NCI-H2081 (cell line): ENCODE measurements around the gene RXRA.
"Not testable (repeated sequence)": the region's sequence is repeated elsewhere in the genome, so short reads cannot be mapped to it uniquely, and the experiment has no call there.

Experiments
- DNase-seq, 2 experiments: peaks; one replicate each; lab custom pipeline; 2025; lab: John Stamatoyannopoulos, UW

The RXRA gene

DNA sequence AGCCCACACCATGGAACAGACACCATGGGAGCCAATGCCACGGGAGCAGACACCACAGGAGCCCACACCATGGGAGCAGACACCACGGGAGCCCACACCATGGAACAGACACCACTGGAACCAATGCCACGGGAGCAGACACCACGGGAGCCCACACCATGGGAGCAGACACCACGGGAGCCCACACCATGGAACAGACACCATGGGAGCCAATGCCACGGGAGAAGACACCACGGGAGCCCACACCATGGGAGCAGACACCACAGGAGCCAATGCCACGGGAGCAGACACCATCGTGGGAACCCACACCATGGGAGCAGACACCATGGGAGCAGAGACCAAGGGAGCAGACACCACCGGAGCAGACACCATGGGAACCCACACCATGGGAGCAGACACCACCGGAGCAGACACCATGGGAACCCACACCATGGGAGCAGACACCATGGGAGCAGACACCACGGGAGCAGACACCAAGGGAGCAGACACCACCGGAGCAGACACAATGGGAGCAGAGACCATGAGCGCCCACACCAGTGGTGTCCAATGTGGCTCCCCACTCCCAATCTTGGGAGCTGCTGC lies 17.5 kb upstream of the RXRA start:
- not testable (repeated sequence) for DNase-seq

DNA sequence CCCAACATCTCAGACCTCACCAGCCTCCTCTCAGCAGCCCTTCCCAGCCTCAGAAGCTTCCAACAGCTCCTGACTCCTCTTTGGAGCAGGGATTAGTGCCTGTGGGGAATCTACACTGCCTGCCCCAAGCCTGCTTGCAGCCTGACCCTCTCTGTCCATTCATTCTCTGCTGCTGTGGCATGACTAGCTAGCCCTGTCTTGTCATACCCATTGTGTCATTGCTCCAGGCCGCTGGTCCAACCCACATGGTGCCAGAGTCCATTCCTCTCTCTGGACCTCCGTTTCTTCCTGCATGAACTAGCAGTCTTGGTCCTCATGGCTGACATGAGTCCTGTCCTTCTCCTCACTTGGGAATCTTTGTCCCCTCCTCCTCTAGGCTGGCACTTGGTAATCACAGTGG lies 12.8 kb upstream of the RXRA start:
- no peak for DNase-seq

DNA sequence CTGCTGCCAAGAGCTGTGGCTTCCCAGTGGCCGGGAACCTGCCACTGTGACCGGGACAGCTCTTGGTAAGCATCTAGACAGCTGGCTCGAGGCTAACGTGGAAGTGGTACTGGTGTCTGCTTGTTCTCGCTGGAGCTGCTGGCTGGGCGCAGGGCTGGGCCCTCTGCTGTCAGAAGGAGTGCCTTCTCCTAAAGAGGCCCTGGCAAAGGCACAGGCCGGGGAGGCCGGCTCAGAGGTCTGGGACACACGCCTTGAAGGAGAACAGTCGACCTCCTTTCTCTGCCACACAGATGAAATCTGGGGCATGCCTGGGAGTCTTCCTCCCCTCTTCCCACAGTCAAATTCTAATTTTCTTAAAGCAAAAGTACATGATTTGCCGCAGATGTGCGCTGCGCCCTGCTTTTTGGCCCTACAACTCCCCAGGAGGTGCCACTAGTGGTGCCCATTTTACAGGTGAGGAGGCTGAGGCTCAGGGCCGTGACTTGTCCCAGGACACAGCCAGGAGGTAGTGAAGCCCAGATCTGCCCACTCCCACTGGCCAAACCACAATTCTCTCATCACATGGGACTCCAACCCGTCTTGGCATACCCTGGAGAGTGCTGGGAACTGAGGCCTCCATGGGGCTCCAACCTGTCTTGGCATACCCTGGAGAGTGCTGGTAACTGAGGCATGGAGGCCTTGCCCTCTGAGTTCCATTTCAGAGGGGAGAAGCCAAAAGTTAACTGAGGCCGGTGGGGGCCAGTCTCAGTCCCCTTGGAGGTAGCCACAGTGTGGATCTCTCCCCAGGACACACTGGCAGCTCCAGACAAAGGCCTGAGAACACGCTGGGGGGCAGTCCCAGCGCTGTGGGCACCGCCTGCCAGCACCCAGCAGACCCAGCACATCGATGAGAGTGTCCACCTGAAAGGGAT lies 12.0 kb upstream of the RXRA start:
- no peak for DNase-seq

DNA sequence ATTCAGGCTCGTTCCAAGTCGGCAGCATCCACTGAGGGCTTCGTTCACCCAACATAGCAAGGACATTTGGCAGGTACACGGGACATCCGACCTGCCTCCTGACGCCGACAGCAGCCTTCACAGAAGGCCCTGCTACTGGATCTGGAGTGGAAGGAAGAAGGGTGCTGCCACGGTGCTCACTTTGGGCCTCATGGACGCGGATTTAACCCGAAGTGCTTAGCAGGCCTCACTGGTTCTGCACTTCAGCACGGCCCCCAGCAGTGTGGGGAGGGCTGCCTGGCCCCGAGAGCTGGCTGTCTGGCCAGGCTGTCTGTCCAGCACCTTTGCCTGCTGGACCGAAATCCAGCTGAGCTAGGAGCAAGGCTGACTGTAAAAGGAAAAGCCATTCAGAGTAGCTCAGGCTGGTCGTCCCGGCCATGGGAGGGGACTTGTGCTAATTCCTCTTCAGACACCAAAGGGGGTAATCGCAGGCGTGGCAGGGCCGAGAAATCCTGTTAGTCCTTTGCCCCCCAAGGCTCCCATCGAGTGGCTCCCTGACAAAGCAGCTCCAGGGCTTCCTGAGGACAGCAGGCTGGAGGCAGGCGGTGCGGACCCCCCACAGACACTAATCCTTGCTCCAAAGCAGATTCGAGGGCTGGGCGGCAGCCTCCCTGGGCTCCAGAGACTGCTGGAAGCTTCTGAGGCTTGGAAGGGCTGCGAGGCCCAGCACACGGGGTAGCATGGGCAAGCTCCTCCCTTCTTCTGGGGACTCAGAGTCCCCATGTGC lies 11.1 kb upstream of the RXRA start:
- no peak for DNase-seq

DNA sequence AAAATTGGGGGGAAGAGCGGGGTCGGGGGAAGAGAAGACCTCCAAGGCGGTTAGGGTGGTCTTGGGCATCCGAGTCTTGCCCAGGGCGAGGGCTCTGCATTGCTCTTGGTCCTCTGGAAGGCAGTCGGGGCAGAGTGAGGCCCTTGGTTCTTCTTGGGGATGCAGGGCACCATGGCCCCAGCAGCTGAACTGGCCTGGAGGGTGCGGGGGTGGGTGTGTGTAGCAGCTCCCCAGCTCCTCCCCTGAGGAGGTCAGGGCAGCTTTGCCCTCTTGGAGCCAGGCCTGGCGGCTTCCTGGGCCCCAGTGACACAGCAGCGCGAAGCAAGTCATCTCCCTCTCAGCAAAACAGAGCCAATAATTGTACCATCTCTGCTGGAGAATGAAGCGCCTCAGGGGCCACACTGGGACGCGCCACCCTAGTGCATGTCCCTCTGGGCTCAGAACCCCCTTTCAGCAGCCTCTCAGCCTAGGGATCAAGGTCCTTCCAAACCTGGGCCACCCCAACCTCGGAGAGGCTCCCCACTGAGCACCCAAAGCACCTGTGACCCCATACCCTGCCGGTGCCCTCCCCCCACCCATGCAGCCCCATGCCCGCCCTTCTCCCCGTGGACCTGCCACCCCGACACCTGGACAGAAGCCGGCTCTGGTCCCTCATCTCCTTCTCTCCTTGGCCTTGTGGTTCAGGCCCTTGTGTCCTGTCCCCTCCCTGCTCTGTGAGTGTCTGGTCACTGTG lies 10.4 kb upstream of the RXRA start:
- no peak for DNase-seq

DNA sequence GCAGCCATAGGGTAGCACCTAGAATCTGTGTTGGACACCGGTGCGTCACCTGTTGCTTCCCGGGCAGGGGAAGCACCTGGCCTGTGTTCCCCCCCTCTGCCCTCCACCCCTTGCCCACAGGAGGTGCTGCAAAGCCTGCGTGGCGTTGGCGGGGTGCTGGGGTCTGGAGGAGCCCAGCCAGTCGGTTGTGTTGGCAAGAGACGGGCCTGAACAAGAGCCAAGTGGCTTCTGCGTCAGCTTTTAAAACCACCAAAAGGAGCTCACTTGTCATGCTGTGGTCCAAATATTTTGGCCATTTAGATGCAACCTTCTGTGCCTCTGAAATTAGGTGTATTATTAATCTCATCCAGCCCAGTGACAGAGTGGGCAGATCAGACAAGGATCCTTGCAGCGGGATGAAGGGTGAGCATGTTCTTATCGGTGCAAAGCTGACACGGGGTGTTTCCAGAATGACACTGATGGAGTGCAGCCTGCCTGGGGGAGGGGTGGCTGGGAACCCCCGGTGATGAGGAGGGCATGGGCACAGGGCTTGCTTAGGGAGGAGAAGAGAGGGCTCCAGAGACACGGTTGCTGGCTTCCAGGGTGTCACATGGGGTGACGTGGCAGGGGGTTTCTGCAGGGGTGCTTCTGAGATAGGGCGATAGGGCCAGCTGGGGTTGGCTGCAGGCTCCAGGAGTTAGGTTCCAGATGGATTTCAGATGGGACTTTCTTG lies 9.7 kb upstream of the RXRA start:
- DNase-seq: no peak

DNA sequence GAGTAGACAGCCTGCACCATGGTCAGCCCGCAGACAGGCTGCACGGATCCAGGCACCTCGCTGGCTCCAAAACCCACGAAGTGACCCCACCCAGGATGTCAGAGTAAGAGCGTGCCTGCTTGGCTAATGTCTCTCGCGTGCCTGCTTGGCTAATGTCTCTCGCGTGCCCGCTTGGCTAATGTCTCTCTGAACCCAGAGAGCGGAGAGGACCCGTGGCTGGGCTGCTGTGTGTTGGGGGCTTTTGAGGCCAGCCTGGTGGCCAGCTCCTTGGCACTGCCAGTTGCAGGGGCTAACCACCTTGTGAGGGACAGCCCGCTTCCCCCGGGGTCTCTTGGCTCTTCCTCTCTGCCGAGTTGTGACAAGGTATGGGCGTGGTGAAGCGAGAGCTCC lies 8.9 kb upstream of the RXRA start:
- no peak for DNase-seq

DNA sequence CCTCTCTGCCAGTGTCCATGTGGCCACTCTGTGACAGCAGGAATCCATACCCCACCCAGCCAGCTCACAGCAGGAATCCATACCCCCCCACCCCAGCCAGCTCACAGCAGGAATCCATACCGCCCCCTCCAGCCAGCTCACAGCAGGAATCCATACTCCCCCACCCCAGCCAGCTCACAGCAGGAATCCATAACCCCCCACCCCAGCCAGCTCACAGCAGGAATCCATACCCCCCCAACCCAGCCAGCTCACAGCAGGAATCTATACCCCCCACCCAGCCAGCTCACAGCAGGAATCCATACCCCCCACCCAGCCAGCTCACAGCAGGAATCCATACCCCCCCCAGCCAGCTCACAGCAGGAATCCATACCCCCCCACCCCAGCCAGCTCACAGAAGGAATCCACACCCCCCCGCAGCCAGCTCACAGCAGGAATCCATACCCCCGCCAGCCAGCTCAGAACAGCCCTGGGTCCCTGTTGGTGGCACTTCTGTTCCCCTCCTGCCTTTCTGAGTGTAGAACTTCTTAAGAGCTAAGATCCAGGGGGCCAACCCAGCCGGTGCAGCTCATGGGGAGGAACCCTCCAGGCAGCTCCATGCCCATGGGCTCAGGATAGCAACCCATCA lies 8.4 kb upstream of the RXRA start:
- no peak for DNase-seq

DNA sequence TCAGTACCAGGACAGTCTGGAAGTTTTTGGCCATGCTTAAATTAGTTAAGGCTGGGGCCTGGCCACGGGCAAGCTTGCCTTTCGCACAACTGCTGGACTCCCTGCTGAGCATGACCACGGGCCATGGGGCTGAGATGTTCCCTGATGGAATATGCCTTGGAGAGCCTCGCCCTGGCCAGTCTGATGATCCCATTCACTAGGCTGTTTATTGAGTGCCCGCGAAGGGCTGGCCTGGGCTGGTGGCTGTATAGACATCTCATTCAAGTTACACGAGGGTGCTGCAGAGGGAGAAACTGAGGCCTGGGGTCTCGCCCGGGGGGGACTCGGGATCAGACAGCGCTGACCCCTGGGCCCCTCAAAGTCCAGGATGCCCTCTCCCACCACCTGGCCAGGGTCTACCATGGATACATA lies 7.8 kb upstream of the RXRA start:
- no peak for DNase-seq

DNA sequence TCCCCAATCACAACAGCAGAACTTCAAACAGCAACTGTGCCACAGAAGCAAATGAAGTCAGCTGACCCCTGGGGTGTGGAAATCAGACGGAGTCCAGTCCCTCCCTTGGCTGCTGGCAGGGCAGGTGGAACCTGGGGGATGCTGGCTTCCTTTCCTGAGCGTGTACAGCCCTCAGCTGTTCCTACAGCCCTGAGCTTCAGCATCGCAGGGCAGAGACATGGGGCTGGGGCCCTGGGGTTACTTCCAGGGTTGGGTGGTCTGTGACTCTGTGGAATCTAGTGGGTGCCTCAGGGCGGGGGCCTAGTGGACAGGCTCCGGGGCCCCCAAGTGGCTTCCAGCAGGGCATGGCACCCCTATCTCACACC lies 7.3 kb upstream of the RXRA start:
- DNase-seq: no peak

DNA sequence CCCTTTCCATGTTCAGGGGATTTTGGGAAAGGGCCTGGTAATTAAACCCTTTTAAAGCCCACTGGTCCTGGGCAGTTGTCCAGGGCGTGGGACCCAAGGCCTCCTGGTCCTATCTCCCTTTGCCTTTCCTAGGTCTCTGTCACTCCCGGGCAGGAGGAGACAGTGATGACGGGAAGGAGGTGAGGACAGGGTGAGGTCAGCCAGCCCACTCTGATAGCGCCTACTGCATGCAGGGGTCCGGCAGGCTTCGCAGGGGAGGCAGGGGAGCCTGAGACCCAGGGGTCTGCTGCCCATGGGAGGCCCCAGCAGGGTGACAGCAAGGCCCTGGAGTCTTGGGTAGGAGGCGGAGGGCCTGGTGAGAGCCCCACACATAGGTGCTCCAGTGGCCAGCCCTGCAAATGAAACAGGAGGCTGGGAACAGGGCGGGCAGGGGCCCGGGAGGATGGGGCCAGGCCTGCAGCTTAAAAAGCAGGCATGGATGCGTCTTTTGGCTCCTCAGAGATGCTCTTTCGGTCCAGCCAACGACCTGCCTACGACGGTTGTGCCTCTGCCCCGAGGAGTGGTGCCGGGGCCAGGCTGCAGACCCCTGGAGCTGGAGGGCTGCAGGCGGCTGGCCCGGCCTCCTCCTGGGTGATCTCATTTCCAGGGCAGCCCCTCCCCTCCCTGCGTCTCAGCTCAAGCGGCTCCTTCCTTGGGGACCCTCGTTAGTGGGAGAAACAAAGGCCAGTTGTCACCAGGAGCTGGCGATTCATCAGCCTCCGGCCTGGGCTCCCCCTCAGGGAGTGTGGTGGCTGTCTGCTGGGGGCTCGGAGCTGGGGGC lies 6.7 kb upstream of the RXRA start:
- DNase-seq: no peak

DNA sequence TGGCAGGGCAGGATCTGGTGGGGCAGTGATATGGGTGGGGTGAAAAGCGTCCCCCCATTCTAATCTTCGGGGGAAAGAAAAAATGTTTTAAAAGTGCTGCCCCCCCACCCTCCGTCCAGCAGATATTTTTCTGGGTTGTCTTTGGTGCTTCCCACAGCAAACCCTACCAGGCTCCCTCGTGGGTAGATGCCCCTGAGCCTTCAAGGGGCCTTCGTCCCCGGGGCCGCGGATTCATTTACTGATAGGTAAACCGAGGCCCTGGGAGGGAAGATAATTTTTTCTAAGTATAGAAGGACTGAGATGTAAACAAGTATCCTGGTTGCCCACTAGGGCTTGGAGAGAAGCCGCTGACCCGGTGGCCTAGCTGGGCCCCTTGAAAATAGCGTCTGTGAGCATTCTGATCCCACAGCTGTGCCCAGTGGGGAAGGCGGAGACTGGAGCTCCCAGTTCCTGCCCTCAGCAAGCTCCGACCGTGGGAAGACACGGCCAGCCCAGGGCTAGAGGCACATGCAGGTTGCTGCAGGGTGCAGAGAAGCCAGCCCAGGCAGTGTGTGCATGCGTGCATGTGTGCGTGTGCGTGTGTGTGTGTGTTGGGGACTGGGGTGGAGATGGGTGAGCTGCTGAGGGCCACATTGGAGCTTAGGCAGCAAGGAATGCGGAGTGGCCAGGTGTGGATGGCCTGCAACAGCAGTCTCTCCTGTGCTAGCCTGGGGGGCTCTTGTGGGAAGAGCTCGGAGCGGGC lies 6.0 kb upstream of the RXRA start:
- DNase-seq: no peak

DNA sequence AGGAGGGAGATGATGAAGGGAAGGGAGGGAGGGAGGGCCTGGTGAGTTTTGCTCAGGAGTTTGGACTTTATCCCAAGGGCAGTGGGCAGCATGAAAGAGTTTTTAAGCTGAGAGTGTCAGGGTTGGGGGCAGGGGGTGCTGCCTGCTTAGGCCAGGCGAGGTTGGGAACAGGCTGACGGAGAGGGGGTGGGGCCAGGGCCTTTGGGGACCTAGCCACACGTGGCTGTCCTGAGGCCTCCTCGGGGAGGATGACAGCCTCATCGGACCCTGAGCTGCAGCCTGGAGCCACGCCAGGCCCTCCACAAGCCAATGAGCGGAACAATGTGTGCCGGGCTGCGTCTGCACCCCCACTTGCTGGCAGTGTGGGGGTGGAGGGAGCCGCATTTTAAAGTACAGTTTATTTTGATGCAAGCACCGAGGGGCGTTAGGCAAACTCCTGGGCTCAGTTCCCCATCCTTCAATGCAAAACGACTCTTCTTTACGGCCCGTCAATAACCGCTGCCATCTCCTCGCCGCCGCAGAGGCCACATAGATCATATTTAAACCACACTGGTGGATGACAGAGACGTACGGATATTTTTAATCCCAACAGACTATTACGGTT lies 5.3 kb upstream of the RXRA start:
- DNase-seq: no peak

DNA sequence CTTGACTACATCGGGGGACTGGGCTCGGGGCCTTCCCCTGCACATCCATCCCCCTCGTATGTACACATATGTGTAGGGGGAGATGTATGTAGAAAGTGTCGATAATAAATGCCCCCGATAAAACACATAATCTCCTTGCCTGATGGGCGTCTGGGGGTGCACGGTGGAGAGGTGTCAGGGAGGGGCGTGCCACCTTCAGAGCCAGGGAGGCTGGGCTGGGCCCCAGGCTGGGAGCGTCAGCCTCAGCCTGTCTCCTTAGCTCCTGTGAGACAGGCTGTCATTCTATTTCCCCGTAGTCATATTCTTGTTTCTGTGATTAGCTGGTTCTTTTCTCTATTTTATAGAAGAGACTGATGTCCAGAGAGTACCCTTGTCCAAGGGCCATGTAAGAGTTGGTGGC lies 4.7 kb upstream of the RXRA start:
- no peak for DNase-seq

DNA sequence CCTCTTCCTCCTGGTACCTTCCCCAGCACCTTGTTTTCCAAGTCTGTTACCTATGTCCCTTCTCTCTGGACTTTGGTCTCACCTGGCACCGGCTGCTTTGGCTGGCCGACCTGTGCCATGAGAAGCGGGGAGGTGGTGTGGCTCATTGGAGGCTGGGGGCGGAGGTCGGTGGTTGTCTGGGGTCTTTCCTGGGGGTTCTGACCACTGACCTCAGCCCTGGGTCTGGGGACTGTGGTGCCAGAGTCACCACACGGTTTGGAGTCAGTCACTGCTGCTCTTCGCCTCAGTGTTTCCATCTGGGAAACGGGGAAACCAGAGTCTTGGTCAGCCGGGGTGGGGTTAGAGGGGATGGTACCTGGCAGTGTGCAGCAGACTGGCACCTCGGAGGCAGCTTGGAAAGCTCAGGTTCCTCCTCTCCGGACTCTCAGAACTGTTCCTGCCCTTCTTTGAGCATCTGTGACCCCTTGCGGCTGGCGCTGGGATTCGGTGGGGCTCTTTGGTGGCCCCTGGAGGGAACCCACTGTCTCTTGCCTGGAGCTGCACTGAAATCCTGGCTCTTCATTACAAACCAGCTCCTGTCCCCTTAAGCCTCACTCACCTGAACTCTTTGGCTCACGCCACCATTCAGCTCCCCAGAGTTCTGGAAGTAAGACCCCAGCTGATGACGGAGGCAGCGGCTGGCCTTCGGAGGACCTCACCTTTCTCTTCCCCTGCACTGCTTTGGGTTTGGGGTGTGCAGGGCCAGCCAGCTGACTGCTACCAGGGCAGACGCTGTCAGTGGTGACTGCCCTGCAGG lies 4.1 kb upstream of the RXRA start:
- DNase-seq: no peak

DNA sequence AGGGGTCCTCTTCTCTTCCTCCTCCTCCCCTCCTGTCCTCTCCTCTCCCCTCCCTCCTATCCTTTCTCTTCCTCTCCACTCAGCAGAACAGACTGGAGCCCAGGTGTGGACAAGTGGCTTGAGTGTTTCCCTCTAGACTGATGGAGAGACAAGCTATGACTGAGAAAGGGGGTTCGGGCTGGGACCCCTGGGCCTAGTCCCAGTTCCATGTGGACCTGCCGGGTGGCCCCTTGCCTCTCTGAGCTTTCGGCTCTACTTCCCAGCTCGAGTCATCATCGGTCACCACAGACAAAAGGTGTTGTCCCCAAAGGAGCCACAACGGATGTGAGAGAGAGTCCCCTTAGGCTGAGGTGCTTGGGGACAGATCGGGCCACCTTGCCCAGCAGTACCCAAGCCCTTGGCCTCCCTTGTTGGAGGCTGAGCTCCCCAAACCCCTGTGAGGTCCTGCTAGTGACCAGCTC lies 3.4 kb upstream of the RXRA start:
- DNase-seq: no peak

DNA sequence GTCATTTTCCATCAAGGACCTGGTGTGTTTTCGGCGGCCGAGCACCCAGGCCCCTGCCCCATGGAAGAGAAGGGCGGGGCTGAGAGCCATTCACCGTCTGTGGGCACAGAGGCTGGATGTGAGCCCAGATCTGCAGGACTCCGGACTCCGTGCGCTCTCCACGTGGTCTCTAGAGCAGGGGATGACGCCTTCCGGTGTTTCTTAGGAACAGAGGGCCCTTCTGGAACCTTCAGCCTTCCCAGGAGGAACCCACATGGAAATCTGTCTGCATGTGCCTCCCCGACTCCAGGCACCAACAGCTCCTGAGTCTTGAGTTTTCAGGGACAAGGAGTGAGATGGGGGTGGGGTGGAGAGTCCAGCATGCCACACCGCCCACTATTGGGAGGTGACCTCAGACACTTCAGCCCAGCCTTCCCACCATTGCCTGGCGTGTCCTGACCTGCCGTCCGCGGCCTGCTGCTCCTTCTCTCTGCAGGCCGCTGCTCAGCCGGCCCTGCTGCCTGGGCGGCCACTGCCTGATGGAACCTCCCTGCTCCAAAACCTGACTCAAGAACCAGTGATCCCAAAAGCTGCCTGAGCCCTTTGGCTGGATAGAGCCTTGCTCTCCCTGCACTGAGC lies 2.4 kb upstream of the RXRA start:
- no peak for DNase-seq
